H1 (cell line): ENCODE results near the gene CEBPA. TPM values are rescaled to one million over a fixed set of nuclear protein-coding genes. Genes with fewer than 3 reads are reported as not detected.

Source experiments
- CTCF ChIA-PET: fragments of 300-600 bp; sonication (Branson Sonifier 250); formaldehyde crosslinking; loops from one replicate; lab custom pipeline; 2021; ENCODE audit not compliant: partially characterized antibody; lab: Charles Lee
- POLR2A ChIA-PET: fragments of 300-600 bp; sonication (Branson Sonifier 250); formaldehyde crosslinking; loops from one replicate; lab custom pipeline; 2021; ENCODE audit warnings: inconsistent platforms; ENCODE audit not compliant: partially characterized antibody; lab: Charles Lee
- DNase-seq, 2 experiments: peaks; one replicate each; pipeline versions ENCODE4 v3.0.0 to v3.0.0-alpha.2; 2010 to 2022; ENCODE audit warnings: low spot score in 2 of 2, low read depth in 1 of 2, mixed read lengths in 1 of 2
- FAIRE-seq: peaks from 2 replicates; lab custom pipeline; 2011; peaks lifted over from hg19 to GRCh38; lab: Jason Lieb, UNC
- H2AFZ ChIP-seq: 2 replicates; pipeline ENCODE4 v1.8.1; 2012; ENCODE audit warnings: low read length, inconsistent platforms
- H2AK5ac ChIP-seq: 2 replicates; pipeline ENCODE4 v1.6.1; 2013; ENCODE audit warnings: low read depth, low read length
- H2BK120ac ChIP-seq: replicated peaks from 2 replicates; pipeline ENCODE3; 2013; ENCODE audit warnings: low read depth, low read length, inconsistent platforms
- H2BK12ac ChIP-seq: 2 replicates; pipeline ENCODE4 v1.6.1; 2013; ENCODE audit warnings: low read depth, low read length
- H2BK15ac ChIP-seq: 2 replicates; pipeline ENCODE4 v1.6.1; 2013; ENCODE audit warnings: low read length
- H2BK20ac ChIP-seq: 2 replicates; pipeline ENCODE4 v1.6.1; 2013; ENCODE audit warnings: low read length
- H2BK5ac ChIP-seq: 2 replicates; pipeline ENCODE4 v1.6.1; 2013; ENCODE audit warnings: low read depth, low read length
- H3K14ac ChIP-seq: 2 replicates; pipeline ENCODE4 v1.6.1; 2013; ENCODE audit warnings: inconsistent platforms; ENCODE audit not compliant: insufficient read length
- H3K18ac ChIP-seq: 2 replicates; pipeline ENCODE4 v1.6.1; 2013; ENCODE audit warnings: low read length; ENCODE audit errors: extremely low read depth
- H3K23ac ChIP-seq: 2 replicates; pipeline ENCODE4 v1.6.1; 2013; ENCODE audit warnings: inconsistent platforms; ENCODE audit not compliant: insufficient read length
- H3K23me2 ChIP-seq: 2 replicates; pipeline ENCODE4 v1.6.1; 2013; ENCODE audit warnings: low read depth, low read length
- H3K27ac ChIP-seq: 2 replicates; pipeline ENCODE4 v1.6.1; 2011; ENCODE audit warnings: low read depth, low read length, inconsistent platforms
- H3K27me3 ChIP-seq, 4 experiments: replicated peaks in 1 of 4; 1 replicate in 1 of 4; 2 replicates in 3 of 4; pipeline versions ENCODE4 v1.6.1 to v1.8.1; 2011 to 2013; ENCODE audit warnings: low read length in 3 of 4, mild to moderate bottlenecking in 3 of 4, inconsistent platforms in 2 of 4, mixed read lengths in 2 of 4, moderate library complexity in 1 of 4; ENCODE audit not compliant: control insufficient read depth in 3 of 4, insufficient read depth in 3 of 4; ENCODE audit errors: extremely low read depth in 1 of 4
- H3K36me3 ChIP-seq, 4 experiments: 2 replicates each; pipeline versions ENCODE4 v1.6.1 to v1.8.1; 2011 to 2013; ENCODE audit warnings: mild to moderate bottlenecking in 4 of 4, low read length in 3 of 4, moderate library complexity in 2 of 4, control low read depth in 1 of 4, inconsistent platforms in 1 of 4; ENCODE audit not compliant: insufficient read depth in 4 of 4, control insufficient read depth in 2 of 4
- H3K4ac ChIP-seq: replicated peaks from 2 replicates; pipeline ENCODE3; 2013; ENCODE audit warnings: low read length, low read depth, mixed read lengths, inconsistent platforms; ENCODE audit not compliant: insufficient read length
- H3K4me1 ChIP-seq, 4 experiments: replicated peaks in 1 of 4; 1 replicate in 1 of 4; 2 replicates in 3 of 4; pipeline versions ENCODE4 v1.6.1 to v1.8.1; 2011 to 2013; ENCODE audit warnings: low read length in 3 of 4, inconsistent platforms in 2 of 4, mixed read lengths in 1 of 4; ENCODE audit not compliant: insufficient read depth in 4 of 4, control insufficient read depth in 3 of 4
- H3K4me2 ChIP-seq, 2 experiments: 2 replicates each; pipeline versions ENCODE4 v1.6.1 to v1.8.1; 2011 to 2013; ENCODE audit warnings: low read depth in 2 of 2, low read length in 2 of 2, control low read depth in 1 of 2, inconsistent platforms in 1 of 2, mild to moderate bottlenecking in 1 of 2; ENCODE audit not compliant: insufficient read depth in 1 of 2
- H3K4me3 ChIP-seq, 4 experiments: fragments of 200-600, 300-600 bp in 1 of 4; sonication (generic), shearing (Covaris generic), sonication (Bioruptor Twin) in 1 of 4; 2 replicates each; pipeline versions ENCODE4 v1.5.1 to v1.8.1; 2011 to 2016; ENCODE audit warnings: low read length in 4 of 4, low read depth in 3 of 4, control low read depth in 2 of 4, inconsistent platforms in 2 of 4, mild to moderate bottlenecking in 2 of 4, mixed read lengths in 1 of 4, moderate library complexity in 1 of 4; ENCODE audit not compliant: insufficient read depth in 2 of 4; ENCODE audit errors: extremely low read depth in 1 of 4
- H3K56ac ChIP-seq: replicated peaks from 2 replicates; pipeline ENCODE3; 2013; ENCODE audit warnings: low read depth, mild to moderate bottlenecking, mixed read lengths, low read length, inconsistent platforms; ENCODE audit not compliant: insufficient read length
- H3K79me1 ChIP-seq: 2 replicates; pipeline ENCODE4 v1.6.1; 2013; ENCODE audit warnings: low read depth, low read length, control low read depth
- H3K79me2 ChIP-seq, 2 experiments: 2 replicates each; pipeline versions ENCODE4 v1.6.1 to v1.8.1; 2012 to 2013; ENCODE audit warnings: low read length in 2 of 2, mild to moderate bottlenecking in 2 of 2, inconsistent platforms in 1 of 2; ENCODE audit not compliant: insufficient read depth in 2 of 2, control insufficient read depth in 1 of 2
- H3K9ac ChIP-seq, 4 experiments: replicated peaks in 1 of 4; 1 replicate in 1 of 4; 2 replicates in 3 of 4; pipeline versions ENCODE4 v1.6.1 to v1.8.1; 2011 to 2013; ENCODE audit warnings: low read depth in 3 of 4, low read length in 3 of 4, control low read depth in 2 of 4, mild to moderate bottlenecking in 2 of 4, moderate library complexity in 2 of 4, inconsistent platforms in 1 of 4; ENCODE audit errors: extremely low read depth in 1 of 4
- H3K9me3 ChIP-seq, 2 experiments: 2 replicates each; pipeline versions ENCODE4 v1.6.1 to v1.8.1; 2012 to 2013; ENCODE audit warnings: mild to moderate bottlenecking in 2 of 2, moderate library complexity in 2 of 2, control low read depth in 1 of 2, inconsistent platforms in 1 of 2, low read depth in 1 of 2, low read length in 1 of 2, mixed read lengths in 1 of 2; ENCODE audit not compliant: insufficient read depth in 2 of 2
- H4K20me1 ChIP-seq, 2 experiments: replicated peaks in 1 of 2; 2 replicates each; pipeline versions ENCODE3 to v1.8.1; 2011 to 2013; ENCODE audit warnings: inconsistent platforms in 2 of 2, low read length in 2 of 2, mild to moderate bottlenecking in 1 of 2; ENCODE audit not compliant: insufficient read depth in 2 of 2, control insufficient read depth in 1 of 2
- H4K5ac ChIP-seq: 2 replicates; pipeline ENCODE4 v1.6.1; 2013; ENCODE audit warnings: low read length, low read depth, mixed read lengths, inconsistent platforms; ENCODE audit not compliant: insufficient read length
- H4K8ac ChIP-seq: 2 replicates; pipeline ENCODE4 v1.8.0; 2013; ENCODE audit warnings: mild to moderate bottlenecking, moderate library complexity, low read length, inconsistent platforms; ENCODE audit not compliant: insufficient read depth; ENCODE audit errors: extremely low read depth
- H4K91ac ChIP-seq: replicated peaks from 2 replicates; pipeline ENCODE3; 2013; ENCODE audit warnings: low read length, mixed read lengths, inconsistent platforms; ENCODE audit not compliant: insufficient read length
- CTCF ChIP-seq, 3 experiments: IDR thresholded peaks; 1 replicate in 2 of 3; 2 replicates in 1 of 3; pipeline versions ENCODE4 v1.5.1 to v1.6.1; 2011; ENCODE audit warnings: low read length in 3 of 3, mild to moderate bottlenecking in 3 of 3, inconsistent platforms in 2 of 3, low read depth in 1 of 3, moderate library complexity in 1 of 3; ENCODE audit not compliant: insufficient read depth in 1 of 3; ENCODE audit errors: control extremely low read depth in 1 of 3
- E2F6 ChIP-seq: IDR thresholded peaks from 2 replicates; pipeline ENCODE4 v1.6.1; 2012; ENCODE audit warnings: inconsistent platforms
- FOSL1 ChIP-seq: IDR thresholded peaks from 2 replicates; pipeline ENCODE4 v1.6.1; 2011; ENCODE audit warnings: mild to moderate bottlenecking, low read depth, low read length, moderate library complexity; ENCODE audit not compliant: insufficient read depth
- NANOG ChIP-seq: IDR thresholded peaks from 2 replicates; pipeline ENCODE4 v1.6.1; 2011; ENCODE audit warnings: low read length, low read depth, mild to moderate bottlenecking, inconsistent platforms; ENCODE audit not compliant: insufficient read depth, poor library complexity, severe bottlenecking
- TCF12 ChIP-seq: IDR thresholded peaks from 2 replicates; pipeline ENCODE4 v1.6.1; 2011; ENCODE audit warnings: low read depth, mild to moderate bottlenecking, low read length
- USF2 ChIP-seq: IDR thresholded peaks from 2 replicates; pipeline ENCODE4 v1.6.1; 2011; ENCODE audit warnings: low read length, improper control_type of control experiment
- WGBS, 2 experiments: shearing (Covaris generic) in 1 of 2; methylation state at CpG; one replicate each; pipeline versions ENCODE4 v1.1.6 to v1.1.7; 2013 to 2015; ENCODE audit warnings: low lambda C conversion rate in 2 of 2, mixed read lengths in 2 of 2, inconsistent platforms in 1 of 2, low coverage in 1 of 2, missing lambda C conversion rate in 1 of 2; ENCODE audit not compliant: insufficient replicate concordance in 2 of 2, insufficient coverage in 1 of 2, insufficient read length in 1 of 2; ENCODE audit errors: extremely low coverage in 1 of 2, missing lambda C conversion rate in 1 of 2; 5-methylcytosine and 5-hydroxymethylcytosine counted together
- polyA plus RNA-seq, 7 experiments: library from polyadenylated mRNA; depleted of rRNA in 3 of 7; stranded (reverse) in 5 of 7; unstranded in 2 of 7; fragments of >200 nt in 5 of 7; fragments of 200-250 nt in 2 of 7; gene quantifications; 1 replicate in 5 of 7; 2 replicates in 1 of 7; 4 replicates in 1 of 7; pipeline versions ENCODE4 v1.2.1 to v1.2.3, GENCODE V29; 2011 to 2013; ENCODE audit warnings: missing spikeins in 2 of 7, mixed read lengths in 2 of 7
- total RNA-seq: library from RNA; stranded (reverse); fragmentation: NEBNext Ultra II Directional; extraction: Animal tissue kit (Norgen Biotek cat#: 25700); gene quantifications from 2 replicates; pipeline ENCODE4 v1.2.1, GENCODE V29; 2021

The CEBPA gene
- total and polyA plus RNA-seq, 2 of the 8 experiments (the other 6 are each of a cell fraction or from before 2014, with no cell fraction given) = 2.0 to 2.7 TPM

GRCh38 chr19:33275559-33275932 lies 26.8 kb downstream of the CEBPA start:
- no peak overlapping the region for H3K56ac ChIP-seq
- H3K23ac ChIP-seq = no peak overlapping the region
- no peak overlapping the region for H3K4me3 ChIP-seq
- no peak overlapping the region for H3K4me2 ChIP-seq
- no peak overlapping the region for H2AFZ ChIP-seq
- H2BK15ac ChIP-seq = no peak overlapping the region
- CTCF ChIA-PET = interaction anchor here (0.6 to 1.1 kb wide), 3 partner anchors 33 to 710 kb away, joined by 3 read pairs; no protein-coding TSS in a partner anchor
- H3K18ac ChIP-seq = no peak overlapping the region; the same call in 1 of the 2 replicates
- no peaks in the 10 kb centered on the region for H3K79me2 ChIP-seq
- no peak overlapping the region for H3K14ac ChIP-seq
- no peaks in the 10 kb centered on the region for H4K20me1 ChIP-seq
- no peaks in the 10 kb centered on the region for H3K9me3 ChIP-seq
- WGBS, 2 experiments = 83% methylated on average over 5 of the region's 5 CpGs; no CpG with 5 or more reads in 1 of the 2 experiments
- no peak overlapping the region for H4K8ac ChIP-seq
- 0 out of 2 replicates have a peak overlapping the region, but pooled peaks have one; percentile 32 for H2BK20ac ChIP-seq
- no peak overlapping the region for H2BK120ac ChIP-seq
- no peak for DNase-seq
- no peak for FAIRE-seq
- no peak overlapping the region for H3K9ac ChIP-seq
- no peaks in the 10 kb centered on the region for H3K36me3 ChIP-seq
- no peaks in the 10 kb centered on the region for H3K27me3 ChIP-seq
- no peaks in the 10 kb centered on the region for H3K79me1 ChIP-seq
- no peak overlapping the region for H3K27ac ChIP-seq
- no peak overlapping the region for H2AK5ac ChIP-seq
- peaks cover 0 to 24% (median 10%) of the 10 kb centered on the region in 4 experiments; a peak in 6 of 7 replicates for H3K4me1 ChIP-seq
- H4K91ac ChIP-seq = peak overlapping the region; percentile 11
- H3K4ac ChIP-seq = no peak overlapping the region
- POLR2A ChIA-PET = interaction anchor here (0.6 to 1.5 kb wide), 4 partner anchors 10 to 128 kb away, joined by 3 read pairs; no protein-coding TSS in a partner anchor
- H3K23me2 ChIP-seq = no peaks in the 10 kb centered on the region; the same call in 1 of the 2 replicates
- H2BK12ac ChIP-seq = peak overlapping the region; percentile 68; the same call in 1 of the 2 replicates
- H2BK5ac ChIP-seq = no peak overlapping the region; the same call in 1 of the 2 replicates
- no peak overlapping the region for H4K5ac ChIP-seq
- TF ChIP-seq CTCF (IDR thresholded peaks at IDR 0.05; ENCODE audit: control extremely low read depth in 1 of 3, insufficient read depth in 1 of 3, low read depth in 1 of 3, low read length in 3 of 3) (no peak), TCF12 (no peak), USF2 (no peak), NANOG (no peak), E2F6 (no peak), FOSL1 (no peak)
